ENCODE results near the gene KRT80. TPM values are rescaled to one million over a fixed set of nuclear protein-coding genes. Genes with fewer than 3 reads are reported as not detected.
A peak's percentile ranks its signal among the peaks of the same experiment; 100 is the strongest.

KRT80 gene
- total RNA-seq, 4 donors from 2014 or later = 0.34 to 1.6 TPM; not detected in 2

DNA sequence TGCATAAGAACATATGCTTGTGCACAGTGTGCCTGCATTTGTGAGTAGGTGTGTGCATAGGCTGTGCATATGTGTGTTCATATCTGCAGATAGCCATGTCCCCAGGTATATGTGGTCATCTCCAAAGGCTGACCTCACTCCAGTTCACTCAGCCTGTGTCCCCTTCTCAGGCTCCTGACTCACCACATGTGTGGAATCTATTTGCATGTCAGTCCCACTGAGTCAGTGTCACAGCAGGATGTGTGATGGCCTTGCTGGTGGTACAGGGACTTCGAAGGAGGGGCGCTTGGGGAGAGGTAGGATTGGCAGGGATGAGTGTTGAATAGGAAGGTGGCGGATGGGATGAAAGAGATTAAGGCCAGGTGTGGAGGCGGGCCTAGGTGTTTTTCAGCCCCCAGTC is 35.5 kb downstream of the KRT80 start:
- H3K36me3 ChIP-seq = no peaks in the 10 kb centered on the region
- TF ChIP-seq, protein P1, sequence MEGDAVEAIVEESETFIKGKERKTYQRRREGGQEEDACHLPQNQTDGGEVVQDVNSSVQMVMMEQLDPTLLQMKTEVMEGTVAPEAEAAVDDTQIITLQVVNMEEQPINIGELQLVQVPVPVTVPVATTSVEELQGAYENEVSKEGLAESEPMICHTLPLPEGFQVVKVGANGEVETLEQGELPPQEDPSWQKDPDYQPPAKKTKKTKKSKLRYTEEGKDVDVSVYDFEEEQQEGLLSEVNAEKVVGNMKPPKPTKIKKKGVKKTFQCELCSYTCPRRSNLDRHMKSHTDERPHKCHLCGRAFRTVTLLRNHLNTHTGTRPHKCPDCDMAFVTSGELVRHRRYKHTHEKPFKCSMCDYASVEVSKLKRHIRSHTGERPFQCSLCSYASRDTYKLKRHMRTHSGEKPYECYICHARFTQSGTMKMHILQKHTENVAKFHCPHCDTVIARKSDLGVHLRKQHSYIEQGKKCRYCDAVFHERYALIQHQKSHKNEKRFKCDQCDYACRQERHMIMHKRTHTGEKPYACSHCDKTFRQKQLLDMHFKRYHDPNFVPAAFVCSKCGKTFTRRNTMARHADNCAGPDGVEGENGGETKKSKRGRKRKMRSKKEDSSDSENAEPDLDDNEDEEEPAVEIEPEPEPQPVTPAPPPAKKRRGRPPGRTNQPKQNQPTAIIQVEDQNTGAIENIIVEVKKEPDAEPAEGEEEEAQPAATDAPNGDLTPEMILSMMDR (IDR thresholded peaks at IDR 0.05) = no peak
- no peak for TF ChIP-seq POLR2A (IDR thresholded peaks at IDR 0.05)
- no peaks in the 10 kb centered on the region for H3K9me3 ChIP-seq
- peaks cover 8 to 22% of the 10 kb centered on the region in 2 donors for H3K4me1 ChIP-seq
- WGBS, 2 donors = 89% methylated on average over 4 of the region's 4 CpGs
- no peak for DNase-seq
- intact Hi-C loops (cut with DNase I) = loop anchor here (5.0 to 10.0 kb wide), 3 partner anchors 171 to 721 kb away; no protein-coding TSS in a partner anchor
- no peaks in the 10 kb centered on the region for H3K27me3 ChIP-seq
- no peak overlapping the region for H3K27ac ChIP-seq
- H3K4me3 ChIP-seq (replicated peaks in 1 of 3) = no peak overlapping the region

DNA sequence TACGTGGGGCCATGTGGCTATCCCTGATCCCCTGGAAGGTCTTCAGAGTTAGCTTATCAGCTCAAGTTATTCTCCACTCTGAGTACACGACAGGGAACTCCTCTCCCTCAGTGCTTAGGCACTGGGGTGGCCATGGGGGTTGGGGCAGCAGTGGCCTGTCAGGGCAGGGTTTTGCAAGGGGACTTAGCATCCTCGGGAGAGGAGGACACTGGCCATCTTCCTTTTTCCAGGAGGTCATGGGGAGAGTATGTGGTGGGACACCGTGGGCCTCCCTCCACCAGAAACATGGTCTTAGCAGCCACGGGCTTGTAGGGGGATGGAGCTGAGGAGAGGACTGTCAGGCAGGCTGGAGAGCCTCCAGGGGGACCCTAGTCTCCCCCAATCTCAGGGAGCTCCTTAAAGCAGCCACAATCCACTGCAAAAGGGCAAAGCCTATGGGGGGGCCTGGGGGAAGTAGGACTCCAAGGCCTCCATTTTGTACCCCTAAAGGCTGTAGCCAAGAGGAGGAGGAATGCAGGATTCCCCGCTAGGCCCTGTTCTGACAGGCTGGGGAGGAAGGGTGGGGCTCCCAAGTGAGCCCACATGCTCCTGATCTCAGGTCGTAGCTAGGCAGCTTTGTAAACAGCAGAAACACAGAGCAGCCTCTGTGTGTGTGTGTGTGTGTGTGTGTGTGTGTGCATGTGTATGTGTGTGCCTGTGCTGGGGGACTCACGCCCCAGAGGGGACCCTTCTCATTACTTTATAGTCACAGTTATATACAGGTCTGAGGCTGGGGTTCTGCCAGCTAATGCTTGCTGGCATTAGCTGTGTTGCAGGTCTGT is 36.6 kb downstream of the KRT80 start:
- 63% methylated on average over 7 of the region's 8 CpGs; no CpG with 5 or more reads in 1 of the 2 donors for WGBS, 2 donors
- Histone ChIP-seq H3K4me1 (peaks cover 8 to 30% of the 10 kb centered on the region in 2 donors), H3K36me3 (no peaks in the 10 kb centered on the region), H3K9me3 (no peaks in the 10 kb centered on the region), H3K27ac (no peak overlapping the region), H3K4me3 (replicated peaks in 1 of 3) (no peak overlapping the region), H3K27me3 (no peaks in the 10 kb centered on the region)
- no peak for DNase-seq
- no peak for TF ChIP-seq POLR2A (IDR thresholded peaks at IDR 0.05)
- TF ChIP-seq, protein P1 (IDR thresholded peaks at IDR 0.05) = no peak
- intact Hi-C loops (cut with DNase I) = loop anchor here (5.0 to 10.0 kb wide), 3 partner anchors 172 to 722 kb away; no protein-coding TSS in a partner anchor

DNA sequence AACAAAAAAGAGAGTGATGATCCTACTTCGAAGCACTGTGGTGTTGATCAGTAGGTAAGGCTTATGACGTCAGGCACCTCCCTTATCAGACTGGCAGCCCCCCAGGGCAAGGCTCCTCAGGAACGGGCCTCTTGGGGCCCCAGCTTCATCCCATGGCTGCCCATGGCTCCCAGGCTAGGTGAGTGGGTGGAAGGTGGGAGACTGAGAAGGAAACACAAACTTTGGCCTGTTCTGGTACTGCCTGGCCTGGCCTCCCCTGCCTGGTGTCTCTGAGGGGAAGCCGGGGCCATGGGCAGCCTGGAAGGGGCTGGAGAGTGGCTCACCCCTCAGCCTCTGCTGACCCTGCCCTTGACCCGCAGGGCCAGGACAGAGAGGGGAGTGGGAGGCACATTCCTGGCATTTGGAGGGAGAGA is 38.9 kb downstream of the KRT80 start:
- 87 to 96% methylated on average over 5 of the region's 5 CpGs for WGBS, 2 donors
- intact Hi-C loops (cut with DNase I) = loop anchor here (10.0 kb wide), 1 partner anchor 352 kb away; no protein-coding TSS in a partner anchor
- Histone ChIP-seq H3K27ac (peak overlapping the region in 1 of 3 donors; percentile 98), H3K4me3 (replicated peaks in 1 of 3) (no peak overlapping the region), H3K9me3 (no peaks in the 10 kb centered on the region), H3K36me3 (no peaks in the 10 kb centered on the region), H3K27me3 (no peaks in the 10 kb centered on the region), H3K4me1 (peaks cover 31 to 53% of the 10 kb centered on the region in 2 donors)
- TF ChIP-seq POLR2A (IDR thresholded peaks at IDR 0.05) = no peak
- TF ChIP-seq, protein P1 (IDR thresholded peaks at IDR 0.05) = no peak
- DNase-seq = no peak

DNA sequence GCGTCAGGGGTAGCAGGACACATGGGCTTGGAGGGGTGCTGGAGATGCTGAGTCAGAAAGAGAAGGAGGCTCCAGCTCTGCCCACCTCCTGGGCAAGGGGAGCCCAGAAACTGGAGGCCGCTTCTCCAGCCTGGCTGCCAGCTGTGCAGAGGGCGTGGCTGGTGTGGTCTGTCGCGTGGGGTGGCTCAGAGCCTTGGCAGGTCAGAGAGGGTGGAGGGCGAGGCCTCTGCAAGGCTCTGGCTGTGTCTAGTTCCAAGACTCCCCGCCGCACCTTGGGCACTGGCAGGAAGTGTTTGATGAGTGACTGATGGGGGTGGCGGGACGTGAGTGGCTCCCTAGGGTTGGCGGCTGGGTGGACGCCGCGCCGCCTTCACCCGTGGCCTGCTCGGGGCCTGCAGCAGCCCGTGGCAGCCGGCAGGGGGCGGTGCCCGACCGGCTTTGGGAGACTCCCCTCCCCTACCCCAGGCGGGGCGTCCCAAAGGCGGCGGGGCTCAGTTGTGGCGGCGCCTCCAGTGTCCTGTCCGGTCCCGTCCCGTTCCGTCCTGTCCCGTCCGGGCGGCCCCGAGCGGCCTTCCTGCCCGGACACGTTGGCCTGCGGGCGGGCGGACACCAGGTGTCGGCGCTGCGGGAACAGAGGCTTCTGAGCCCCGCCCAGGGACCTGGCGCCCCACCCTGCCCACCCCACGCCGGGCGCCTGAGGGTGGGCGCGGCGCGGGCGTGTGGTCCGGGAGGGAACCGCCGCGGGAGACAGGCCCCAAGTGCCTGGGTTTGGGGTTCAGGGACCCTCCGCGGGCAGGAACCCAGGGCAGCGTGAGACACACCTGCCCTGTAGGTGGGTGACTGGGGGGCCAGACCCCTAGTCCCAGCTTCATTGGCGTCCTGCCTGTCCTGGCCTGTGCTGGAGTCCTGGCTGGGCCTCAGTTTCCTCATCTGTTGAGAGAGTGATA is 39.7 kb downstream of the KRT80 start:
- Histone ChIP-seq H3K4me1 (peaks cover 38 to 60% of the 10 kb centered on the region in 2 donors), H3K36me3 (no peaks in the 10 kb centered on the region), H3K4me3 (replicated peaks in 1 of 3) (peak overlapping the region in 1 of 3 donors; percentile 40), H3K27me3 (no peaks in the 10 kb centered on the region), H3K27ac (peak overlapping the region; percentile 97 to 100 (median 98)), H3K9me3 (no peaks in the 10 kb centered on the region)
- intact Hi-C loops (cut with DNase I) = loop anchor here (10.0 kb wide), 1 partner anchor 353 kb away; no protein-coding TSS in a partner anchor
- peak; percentile 79 to 83 for DNase-seq
- 30 to 45% methylated on average over 5 to 15 of the region's 63 CpGs for WGBS, 2 donors
- TF ChIP-seq, protein P1 (IDR thresholded peaks at IDR 0.05) = peak; percentile 59 to 96 (median 94)
- peak in 1 of 2 donors; percentile 41 for TF ChIP-seq POLR2A (IDR thresholded peaks at IDR 0.05)
